ENCODE results near the gene ZNF362.

Gene ZNF362

GRCh38 chr1:33266766-33267165 is 10.5 kb downstream of the ZNF362 start:
- Histone ChIP-seq H3K27ac (ENCODE audit: insufficient read depth, low read length, poor library complexity, severe bottlenecking) (no peak overlapping the region), H3K27me3 (replicated peaks; ENCODE audit: control insufficient read depth, insufficient read depth, low read length, poor library complexity, severe bottlenecking) (no peaks in the 10 kb centered on the region), H3K36me3 (ENCODE audit: control insufficient read depth, insufficient read depth, low read length) (no peaks in the 10 kb centered on the region), H3K4me3 (ENCODE audit: insufficient read depth, low read depth, low read length, poor library complexity, severe bottlenecking) (no peak overlapping the region), H3K9me3 (ENCODE audit: control insufficient read depth, low read length) (no peaks in the 10 kb centered on the region), H3K4me1 (ENCODE audit: control insufficient read depth, insufficient read depth, low read length, poor library complexity, severe bottlenecking) (no peaks in the 10 kb centered on the region)
- DNase-seq: no peak

DNA sequence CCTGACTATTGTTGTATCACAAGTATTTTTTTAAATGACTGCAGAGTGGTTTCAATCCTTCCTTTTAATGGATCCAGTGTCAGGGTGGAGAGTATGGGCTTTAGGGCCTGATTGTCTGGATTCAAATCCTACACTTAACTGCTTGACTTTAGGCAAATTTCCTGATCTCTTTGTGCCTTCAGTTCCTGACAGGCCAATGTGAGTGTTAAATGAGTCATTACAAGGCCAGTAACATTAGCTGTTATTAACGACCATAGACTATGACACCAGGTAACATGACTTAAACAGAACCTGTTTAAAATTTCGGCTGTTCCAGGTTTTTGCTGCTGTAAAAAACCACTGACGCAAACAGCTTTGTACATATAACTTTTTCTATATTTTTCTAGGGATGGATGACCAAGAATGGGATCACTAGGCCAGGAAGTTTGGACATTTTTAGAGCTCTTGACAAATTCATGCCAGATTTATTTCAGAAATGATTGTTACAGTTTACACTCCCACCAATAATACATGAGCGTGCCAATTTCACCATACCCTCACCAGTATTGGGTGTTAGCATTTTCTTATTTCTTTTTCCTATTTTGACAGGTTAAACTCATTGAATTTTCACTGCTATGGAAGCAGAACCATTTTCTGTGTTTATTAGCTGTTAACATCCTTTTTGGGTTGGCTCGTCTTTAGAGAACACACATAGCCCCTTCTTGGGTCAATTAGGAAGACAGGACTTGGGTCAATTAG is 11.3 kb downstream of the ZNF362 start:
- Histone ChIP-seq H3K27ac (ENCODE audit: insufficient read depth, low read length, poor library complexity, severe bottlenecking) (no peak overlapping the region), H3K36me3 (ENCODE audit: control insufficient read depth, insufficient read depth, low read length) (no peaks in the 10 kb centered on the region), H3K4me3 (ENCODE audit: insufficient read depth, low read depth, low read length, poor library complexity, severe bottlenecking) (no peak overlapping the region), H3K4me1 (ENCODE audit: control insufficient read depth, insufficient read depth, low read length, poor library complexity, severe bottlenecking) (no peaks in the 10 kb centered on the region), H3K9me3 (ENCODE audit: control insufficient read depth, low read length) (no peaks in the 10 kb centered on the region), H3K27me3 (replicated peaks; ENCODE audit: control insufficient read depth, insufficient read depth, low read length, poor library complexity, severe bottlenecking) (no peaks in the 10 kb centered on the region)
- DNase-seq: no peak

DNA sequence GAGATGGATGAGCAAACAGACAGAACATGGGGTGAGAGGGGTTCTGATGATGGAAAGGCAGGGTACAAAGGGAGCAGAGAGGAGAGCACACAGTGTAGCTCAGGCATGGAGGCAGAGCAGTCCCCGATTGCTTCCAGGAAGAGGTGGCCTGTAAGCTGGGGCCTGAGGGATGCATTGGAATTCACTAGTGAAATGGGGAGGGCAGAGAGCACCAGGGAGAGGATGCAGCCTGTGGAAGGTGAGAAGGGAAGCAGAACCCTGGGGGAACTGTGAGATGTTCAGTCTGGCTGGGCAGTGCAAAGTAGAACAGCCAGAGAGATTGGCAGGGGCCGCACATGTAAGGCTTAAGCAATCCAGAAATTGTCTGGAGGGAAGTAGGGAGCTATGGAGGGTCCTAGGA is 12.2 kb downstream of the ZNF362 start:
- H3K9me3 ChIP-seq (ENCODE audit: control insufficient read depth, low read length): no peaks in the 10 kb centered on the region
- no peak for DNase-seq
- H3K27ac ChIP-seq (ENCODE audit: insufficient read depth, low read length, poor library complexity, severe bottlenecking): no peak overlapping the region
- no peak overlapping the region for H3K4me3 ChIP-seq (ENCODE audit: insufficient read depth, low read depth, low read length, poor library complexity, severe bottlenecking)
- H3K4me1 ChIP-seq (ENCODE audit: control insufficient read depth, insufficient read depth, low read length, poor library complexity, severe bottlenecking): peaks cover 7% of the 10 kb centered on the region
- H3K27me3 ChIP-seq (replicated peaks; ENCODE audit: control insufficient read depth, insufficient read depth, low read length, poor library complexity, severe bottlenecking): no peaks in the 10 kb centered on the region
- H3K36me3 ChIP-seq (ENCODE audit: control insufficient read depth, insufficient read depth, low read length): no peaks in the 10 kb centered on the region

- H3K4me3 ChIP-seq (ENCODE audit: insufficient read depth, low read depth, low read length, poor library complexity, severe bottlenecking): no peak overlapping the region
- no peaks in the 10 kb centered on the region for H3K27me3 ChIP-seq (replicated peaks; ENCODE audit: control insufficient read depth, insufficient read depth, low read length, poor library complexity, severe bottlenecking)
- no peak overlapping the region for H3K27ac ChIP-seq (ENCODE audit: insufficient read depth, low read length, poor library complexity, severe bottlenecking)
- H3K9me3 ChIP-seq (ENCODE audit: control insufficient read depth, low read length): no peaks in the 10 kb centered on the region
- DNase-seq: no peak
- H3K4me1 ChIP-seq (ENCODE audit: control insufficient read depth, insufficient read depth, low read length, poor library complexity, severe bottlenecking): peaks cover 9% of the 10 kb centered on the region
- H3K36me3 ChIP-seq (ENCODE audit: control insufficient read depth, insufficient read depth, low read length): no peaks in the 10 kb centered on the region
Observed at GRCh38 chr1:33268927-33269610, 12.8 kb downstream of the ZNF362 start.

DNA sequence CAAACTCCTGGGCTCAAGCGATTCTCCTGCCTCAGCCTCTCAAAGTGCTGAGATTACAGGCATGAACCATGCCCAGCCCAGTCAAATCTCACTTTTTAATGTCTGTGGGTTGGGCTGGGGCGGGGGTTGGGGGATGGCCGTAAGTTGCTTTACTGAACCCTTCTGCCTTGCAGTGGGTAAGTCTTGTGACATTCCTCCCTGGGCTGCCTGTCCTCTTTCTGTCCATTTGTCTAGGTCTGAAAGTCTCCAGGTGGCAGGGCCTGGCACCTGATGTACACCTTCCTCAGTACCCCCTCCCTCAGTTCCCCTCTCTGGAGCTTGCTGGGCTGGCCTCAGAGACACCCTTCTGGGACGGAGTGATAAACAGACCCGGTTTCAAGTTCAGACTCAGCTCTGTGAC is 13.3 kb downstream of the ZNF362 start:
- Histone ChIP-seq H3K9me3 (ENCODE audit: control insufficient read depth, low read length) (no peaks in the 10 kb centered on the region), H3K27me3 (replicated peaks; ENCODE audit: control insufficient read depth, insufficient read depth, low read length, poor library complexity, severe bottlenecking) (no peaks in the 10 kb centered on the region), H3K4me3 (ENCODE audit: insufficient read depth, low read depth, low read length, poor library complexity, severe bottlenecking) (no peak overlapping the region), H3K36me3 (ENCODE audit: control insufficient read depth, insufficient read depth, low read length) (no peaks in the 10 kb centered on the region), H3K4me1 (ENCODE audit: control insufficient read depth, insufficient read depth, low read length, poor library complexity, severe bottlenecking) (peaks cover 9% of the 10 kb centered on the region), H3K27ac (ENCODE audit: insufficient read depth, low read length, poor library complexity, severe bottlenecking) (no peak overlapping the region)
- no peak for DNase-seq

GRCh38 chr1:33270379-33270778 is 14.1 kb downstream of the ZNF362 start:
- Histone ChIP-seq H3K4me3 (ENCODE audit: insufficient read depth, low read depth, low read length, poor library complexity, severe bottlenecking) (no peak overlapping the region), H3K4me1 (ENCODE audit: control insufficient read depth, insufficient read depth, low read length, poor library complexity, severe bottlenecking) (peaks cover 9% of the 10 kb centered on the region), H3K36me3 (ENCODE audit: control insufficient read depth, insufficient read depth, low read length) (no peaks in the 10 kb centered on the region), H3K27ac (ENCODE audit: insufficient read depth, low read length, poor library complexity, severe bottlenecking) (no peak overlapping the region), H3K27me3 (replicated peaks; ENCODE audit: control insufficient read depth, insufficient read depth, low read length, poor library complexity, severe bottlenecking) (no peaks in the 10 kb centered on the region), H3K9me3 (ENCODE audit: control insufficient read depth, low read length) (no peaks in the 10 kb centered on the region)
- DNase-seq: no peak

DNA sequence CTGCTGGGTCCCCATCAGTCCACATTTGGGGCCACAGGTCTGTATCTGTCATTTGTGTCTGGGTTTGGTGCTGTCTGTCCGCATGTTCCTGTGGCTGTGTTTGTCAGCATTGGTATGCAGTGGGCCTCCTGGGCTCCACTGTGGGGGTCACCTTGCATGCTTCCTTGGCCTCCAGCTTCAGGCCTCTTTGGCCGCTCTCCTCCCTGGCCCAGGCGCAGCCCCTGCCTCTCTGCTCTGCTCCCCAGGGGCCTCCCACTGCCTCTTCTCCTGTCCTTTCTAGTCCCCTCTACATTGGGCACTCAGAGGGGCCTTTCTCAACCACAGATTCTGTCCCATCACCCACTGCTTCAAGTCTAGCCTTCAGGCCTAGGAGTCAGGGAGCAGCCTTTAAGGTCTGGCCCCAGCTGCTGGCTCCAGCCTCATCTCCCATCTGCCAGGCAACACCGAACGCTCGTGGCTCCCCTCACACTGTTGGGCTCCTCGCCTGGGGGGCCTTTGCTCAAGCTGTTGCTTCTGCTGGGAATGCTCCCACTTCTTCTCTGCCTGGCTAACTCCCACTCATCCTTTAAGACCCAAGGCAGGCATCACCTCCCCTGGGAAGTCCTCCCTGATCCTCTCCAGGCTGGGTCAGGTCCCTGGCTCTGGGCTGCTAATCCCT is 14.6 kb downstream of the ZNF362 start:
- no peak overlapping the region for H3K27ac ChIP-seq (ENCODE audit: insufficient read depth, low read length, poor library complexity, severe bottlenecking)
- DNase-seq: no peak
- no peak overlapping the region for H3K4me3 ChIP-seq (ENCODE audit: insufficient read depth, low read depth, low read length, poor library complexity, severe bottlenecking)
- peaks cover 5% of the 10 kb centered on the region for H3K36me3 ChIP-seq (ENCODE audit: control insufficient read depth, insufficient read depth, low read length)
- no peaks in the 10 kb centered on the region for H3K27me3 ChIP-seq (replicated peaks; ENCODE audit: control insufficient read depth, insufficient read depth, low read length, poor library complexity, severe bottlenecking)
- no peaks in the 10 kb centered on the region for H3K9me3 ChIP-seq (ENCODE audit: control insufficient read depth, low read length)
- H3K4me1 ChIP-seq (ENCODE audit: control insufficient read depth, insufficient read depth, low read length, poor library complexity, severe bottlenecking): peaks cover 9% of the 10 kb centered on the region

GRCh38 chr1:33271666-33272505 is 15.6 kb downstream of the ZNF362 start:
- Histone ChIP-seq H3K4me3 (ENCODE audit: insufficient read depth, low read depth, low read length, poor library complexity, severe bottlenecking) (no peak overlapping the region), H3K4me1 (ENCODE audit: control insufficient read depth, insufficient read depth, low read length, poor library complexity, severe bottlenecking) (peaks cover 9% of the 10 kb centered on the region), H3K27ac (ENCODE audit: insufficient read depth, low read length, poor library complexity, severe bottlenecking) (no peak overlapping the region), H3K27me3 (replicated peaks; ENCODE audit: control insufficient read depth, insufficient read depth, low read length, poor library complexity, severe bottlenecking) (no peaks in the 10 kb centered on the region), H3K36me3 (ENCODE audit: control insufficient read depth, insufficient read depth, low read length) (peaks cover 8% of the 10 kb centered on the region), H3K9me3 (ENCODE audit: control insufficient read depth, low read length) (no peaks in the 10 kb centered on the region)
- no peak for DNase-seq

- Histone ChIP-seq H3K4me1 (ENCODE audit: control insufficient read depth, insufficient read depth, low read length, poor library complexity, severe bottlenecking) (peaks cover 9% of the 10 kb centered on the region), H3K27ac (ENCODE audit: insufficient read depth, low read length, poor library complexity, severe bottlenecking) (no peak overlapping the region), H3K4me3 (ENCODE audit: insufficient read depth, low read depth, low read length, poor library complexity, severe bottlenecking) (no peak overlapping the region), H3K36me3 (ENCODE audit: control insufficient read depth, insufficient read depth, low read length) (peaks cover 15% of the 10 kb centered on the region), H3K9me3 (ENCODE audit: control insufficient read depth, low read length) (no peaks in the 10 kb centered on the region), H3K27me3 (replicated peaks; ENCODE audit: control insufficient read depth, insufficient read depth, low read length, poor library complexity, severe bottlenecking) (no peaks in the 10 kb centered on the region)
- DNase-seq: no peak
Observed at GRCh38 chr1:33272509-33272908, 16.2 kb downstream of the ZNF362 start.
